Stomach (tissue), 4 donors: ENCODE results near the gene IMMT.

Experiments used
- EP300 ChIP-seq: sonication (generic); formaldehyde crosslinking; IDR thresholded peaks from one replicate; pipeline ENCODE4 v1.6.1; 2017; ENCODE audit warnings: antibody characterized with exemption
- POLR2A ChIP-seq, 4 donors: fragments of 450-650 bp; IDR thresholded peaks; one replicate each; pipeline ENCODE4 v1.6.1; 2016; ENCODE audit warnings: antibody characterized with exemption in 4 of 4, control low read depth in 2 of 4, mild to moderate bottlenecking in 1 of 4, moderate library complexity in 1 of 4
- POLR2AphosphoS5 ChIP-seq, 3 donors: sonication (generic); formaldehyde crosslinking; IDR thresholded peaks; one replicate each; pipeline ENCODE4 v1.6.1; 2016; ENCODE audit warnings: antibody characterized with exemption in 3 of 3
- TF ChIP-seq, protein P1 (sequence below), 7 experiments: fragments of 450-650 bp in 4 of 7; fragments of 200-600 bp in 3 of 7; sonication (generic) in 3 of 7; IDR thresholded peaks; one replicate each; pipeline ENCODE4 v1.5.1; 2016 to 2019; ENCODE audit warnings: antibody characterized with exemption in 7 of 7, control low read depth in 2 of 7, mild to moderate bottlenecking in 1 of 7

DNA sequence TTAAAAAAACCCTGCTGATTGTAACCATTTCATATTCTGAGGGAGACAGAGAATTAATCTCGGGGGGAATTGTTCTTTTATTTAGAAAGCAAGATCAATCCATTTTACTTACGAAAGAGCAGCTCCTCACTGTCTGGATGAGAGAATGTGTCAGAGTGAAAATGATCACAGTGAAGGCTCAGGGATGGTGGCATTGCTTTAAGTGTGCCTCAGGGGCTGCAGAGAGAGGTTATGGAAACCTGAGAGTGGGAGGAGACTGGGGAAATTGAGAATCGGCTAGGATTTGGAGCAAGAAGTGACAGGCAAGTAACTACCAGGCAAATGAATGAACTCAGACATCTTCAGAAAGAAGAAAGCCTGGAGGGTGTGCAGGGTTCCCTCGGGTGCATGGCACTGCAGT is 38.2 kb upstream of the IMMT start:
- TF ChIP-seq POLR2AphosphoS5 (IDR thresholded peaks at IDR 0.05) (no peak), POLR2A (IDR thresholded peaks at IDR 0.05) (no peak), EP300 (no peak)
- TF ChIP-seq, protein P1, sequence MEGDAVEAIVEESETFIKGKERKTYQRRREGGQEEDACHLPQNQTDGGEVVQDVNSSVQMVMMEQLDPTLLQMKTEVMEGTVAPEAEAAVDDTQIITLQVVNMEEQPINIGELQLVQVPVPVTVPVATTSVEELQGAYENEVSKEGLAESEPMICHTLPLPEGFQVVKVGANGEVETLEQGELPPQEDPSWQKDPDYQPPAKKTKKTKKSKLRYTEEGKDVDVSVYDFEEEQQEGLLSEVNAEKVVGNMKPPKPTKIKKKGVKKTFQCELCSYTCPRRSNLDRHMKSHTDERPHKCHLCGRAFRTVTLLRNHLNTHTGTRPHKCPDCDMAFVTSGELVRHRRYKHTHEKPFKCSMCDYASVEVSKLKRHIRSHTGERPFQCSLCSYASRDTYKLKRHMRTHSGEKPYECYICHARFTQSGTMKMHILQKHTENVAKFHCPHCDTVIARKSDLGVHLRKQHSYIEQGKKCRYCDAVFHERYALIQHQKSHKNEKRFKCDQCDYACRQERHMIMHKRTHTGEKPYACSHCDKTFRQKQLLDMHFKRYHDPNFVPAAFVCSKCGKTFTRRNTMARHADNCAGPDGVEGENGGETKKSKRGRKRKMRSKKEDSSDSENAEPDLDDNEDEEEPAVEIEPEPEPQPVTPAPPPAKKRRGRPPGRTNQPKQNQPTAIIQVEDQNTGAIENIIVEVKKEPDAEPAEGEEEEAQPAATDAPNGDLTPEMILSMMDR (IDR thresholded peaks at IDR 0.05) = no peak
